Choroid plexus epithelial cell (primary cell): ENCODE data around the gene DNAJC1.

ENCODE experiments used
- DNase-seq: peaks from one replicate; pipeline ENCODE4 v3.0.0-alpha.2; 2010; ENCODE audit warnings: low read depth
- H3K4me3 ChIP-seq: 2 replicates; pipeline ENCODE4 v1.5.1; 2011; ENCODE audit warnings: low read depth, mild to moderate bottlenecking, control low read depth, low read length, moderate library complexity
- TF ChIP-seq, protein P1 (sequence below): conservative IDR thresholded peaks from 2 replicates; pipeline ENCODE4 v1.5.1; 2011; ENCODE audit warnings: low read depth, mild to moderate bottlenecking, control low read depth, inconsistent platforms, low read length, moderate library complexity

DNAJC1 gene

GRCh38 chr10:21959998-21960397, 43.5 kb downstream of the DNAJC1 start:
- DNase-seq: no peak
- H3K4me3 ChIP-seq: no peak overlapping the region
- TF ChIP-seq, protein P1, sequence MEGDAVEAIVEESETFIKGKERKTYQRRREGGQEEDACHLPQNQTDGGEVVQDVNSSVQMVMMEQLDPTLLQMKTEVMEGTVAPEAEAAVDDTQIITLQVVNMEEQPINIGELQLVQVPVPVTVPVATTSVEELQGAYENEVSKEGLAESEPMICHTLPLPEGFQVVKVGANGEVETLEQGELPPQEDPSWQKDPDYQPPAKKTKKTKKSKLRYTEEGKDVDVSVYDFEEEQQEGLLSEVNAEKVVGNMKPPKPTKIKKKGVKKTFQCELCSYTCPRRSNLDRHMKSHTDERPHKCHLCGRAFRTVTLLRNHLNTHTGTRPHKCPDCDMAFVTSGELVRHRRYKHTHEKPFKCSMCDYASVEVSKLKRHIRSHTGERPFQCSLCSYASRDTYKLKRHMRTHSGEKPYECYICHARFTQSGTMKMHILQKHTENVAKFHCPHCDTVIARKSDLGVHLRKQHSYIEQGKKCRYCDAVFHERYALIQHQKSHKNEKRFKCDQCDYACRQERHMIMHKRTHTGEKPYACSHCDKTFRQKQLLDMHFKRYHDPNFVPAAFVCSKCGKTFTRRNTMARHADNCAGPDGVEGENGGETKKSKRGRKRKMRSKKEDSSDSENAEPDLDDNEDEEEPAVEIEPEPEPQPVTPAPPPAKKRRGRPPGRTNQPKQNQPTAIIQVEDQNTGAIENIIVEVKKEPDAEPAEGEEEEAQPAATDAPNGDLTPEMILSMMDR: no peak

DNA sequence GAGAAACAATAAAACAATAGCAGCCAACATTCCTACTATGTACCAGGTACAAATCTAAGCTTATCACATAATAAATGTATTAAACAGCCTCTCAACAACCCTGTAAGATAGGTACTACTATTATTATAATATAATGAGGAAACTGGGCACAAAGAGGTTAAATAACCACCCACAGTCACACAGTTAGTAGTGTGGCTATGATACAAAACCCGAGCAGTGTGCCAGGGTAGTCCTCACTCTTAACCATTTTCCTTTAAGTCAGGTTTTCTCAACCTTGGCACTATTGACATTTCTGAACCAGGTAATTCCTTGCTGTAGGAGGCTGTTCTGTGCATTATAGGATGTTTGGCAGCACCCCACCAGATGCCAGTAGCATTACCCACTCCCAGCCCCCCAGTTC, 48.8 kb downstream of the DNAJC1 start:
- TF ChIP-seq, protein P1: no peak
- H3K4me3 ChIP-seq: no peak overlapping the region
- DNase-seq: no peak

DNA sequence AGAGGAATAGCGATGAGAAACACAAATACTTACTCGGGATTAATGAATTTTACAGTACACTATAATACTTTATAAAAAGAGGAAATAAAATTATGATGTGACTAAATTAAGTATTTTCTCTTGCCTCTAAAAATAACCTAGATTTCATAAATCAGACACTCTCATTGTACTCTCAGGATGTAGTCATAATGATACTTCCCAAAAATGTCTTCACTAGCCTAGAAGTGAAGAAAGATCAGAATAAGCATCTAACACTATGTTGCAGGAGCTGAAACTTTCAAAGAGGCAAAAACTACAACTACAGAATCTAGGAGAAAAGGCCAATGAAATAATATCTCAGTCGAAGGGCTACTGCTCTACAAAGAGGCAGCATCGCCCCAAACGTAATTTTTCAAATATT, 49.4 kb downstream of the DNAJC1 start:
- DNase-seq: no peak
- TF ChIP-seq, protein P1: no peak

GRCh38 chr10:21953585-21954057, 49.9 kb downstream of the DNAJC1 start:
- H3K4me3 ChIP-seq: no peak overlapping the region
- TF ChIP-seq, protein P1: peak; percentile 58
- peak; percentile 72 for DNase-seq

More for the DNA sequence above, 49.4 kb downstream of the DNAJC1 start:
- H3K4me3 ChIP-seq: no peak overlapping the region

DNA sequence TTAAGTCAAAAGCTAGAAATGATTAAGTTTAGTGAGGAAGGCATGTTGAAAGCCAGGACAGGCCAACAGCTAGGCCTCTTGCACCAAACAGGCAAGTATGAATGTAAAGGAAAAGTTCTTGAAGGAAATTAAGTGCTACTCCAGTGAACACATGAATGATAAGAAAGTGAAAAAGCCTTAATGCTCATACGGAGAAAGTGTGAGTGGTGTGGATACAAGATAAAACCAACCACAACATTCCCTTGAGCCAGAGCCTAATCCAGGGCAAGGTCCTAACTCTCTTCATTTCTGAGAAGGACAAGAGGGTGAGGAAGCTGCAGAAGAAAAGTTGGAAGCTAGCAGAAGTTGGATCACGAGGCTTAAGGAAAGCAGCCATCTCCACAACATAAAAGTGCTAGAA, 53.0 kb downstream of the DNAJC1 start:
- no peak for DNase-seq
- TF ChIP-seq, protein P1: no peak
- no peak overlapping the region for H3K4me3 ChIP-seq

GRCh38 chr10:21946946-21947345, 56.6 kb downstream of the DNAJC1 start:
- DNase-seq: no peak
- TF ChIP-seq, protein P1: no peak
- no peak overlapping the region for H3K4me3 ChIP-seq

DNA sequence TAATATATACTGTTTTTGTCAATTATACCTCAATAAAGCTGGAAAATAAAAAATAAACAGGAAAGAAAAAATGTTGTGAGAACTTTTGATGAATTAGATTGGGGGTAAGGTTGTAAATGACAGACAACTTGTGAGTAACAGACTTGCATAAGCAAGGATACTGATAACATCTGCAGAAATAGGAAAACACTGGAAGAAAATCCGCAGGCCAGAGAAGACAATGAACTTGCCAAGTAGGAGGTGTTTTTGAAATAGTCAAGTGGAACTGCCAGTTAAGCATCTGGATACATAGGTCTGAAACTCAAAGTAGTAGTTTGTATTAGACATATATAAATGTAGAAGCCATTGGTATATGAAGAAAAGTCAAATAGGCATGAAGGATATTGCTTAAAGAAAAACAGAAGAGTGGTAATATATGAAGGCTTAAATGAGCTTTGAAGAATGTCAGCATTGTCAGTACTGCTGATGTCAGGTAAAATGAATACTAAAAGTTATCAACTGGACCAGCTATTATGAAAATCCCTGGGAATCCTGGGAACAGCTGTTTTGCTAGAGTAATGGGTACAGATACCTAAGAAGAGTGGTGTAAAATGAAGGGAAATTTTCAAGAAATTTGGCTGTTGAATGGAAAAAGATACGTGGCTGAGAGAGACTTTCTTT, 58.7 kb downstream of the DNAJC1 start:
- H3K4me3 ChIP-seq: no peak overlapping the region
- TF ChIP-seq, protein P1: no peak
- DNase-seq: no peak
